Common myeloid progenitor, CD34-positive (primary cell): Measurements from ENCODE around the gene PDYN.

ENCODE experiments used
- CTCF ChIA-PET: fragments of 350-600 bp; sonication (Branson Sonifier 250); formaldehyde crosslinking; loops from one replicate; lab custom pipeline; 2021; ENCODE audit warnings: antibody characterized with exemption; lab: Charles Lee
- POLR2A ChIA-PET: fragments of 350-600 bp; sonication (Branson Sonifier 250); formaldehyde crosslinking; loops from one replicate; lab custom pipeline; 2021; ENCODE audit warnings: antibody characterized with exemption; lab: Charles Lee
- DNase-seq, 3 donors: peaks; one replicate each; pipeline versions ENCODE4 v3.0.0 to v3.0.0-alpha.2; 2013
- H3K27ac ChIP-seq, 2 experiments: 1 replicate in 1 of 2; 2 replicates in 1 of 2; pipeline ENCODE4 v1.7.0; 2013; ENCODE audit warnings: inconsistent platforms in 2 of 2, low read length in 2 of 2, mild to moderate bottlenecking in 2 of 2, low read depth in 1 of 2, moderate library complexity in 1 of 2; ENCODE audit not compliant: severe bottlenecking in 2 of 2, insufficient read depth in 1 of 2, poor library complexity in 1 of 2
- H3K27me3 ChIP-seq, 5 experiments: replicated peaks in 2 of 5; 1 replicate in 3 of 5; 2 replicates in 2 of 5; pipeline versions ENCODE4 v1.6.1 to v1.7.0; 2013; ENCODE audit warnings: low read length in 4 of 5, mild to moderate bottlenecking in 2 of 5, moderate library complexity in 2 of 5, inconsistent platforms in 1 of 5; ENCODE audit not compliant: insufficient read depth in 5 of 5, control insufficient read depth in 4 of 5
- H3K36me3 ChIP-seq, 4 experiments: 1 replicate in 2 of 4; 2 replicates in 2 of 4; pipeline versions ENCODE4 v1.6.1 to v1.7.0; 2013; ENCODE audit warnings: low read length in 3 of 4, control low read depth in 1 of 4, mild to moderate bottlenecking in 1 of 4; ENCODE audit not compliant: control insufficient read depth in 4 of 4, insufficient read depth in 4 of 4
- H3K4me1 ChIP-seq, 4 experiments: 1 replicate in 3 of 4; 2 replicates in 1 of 4; pipeline versions ENCODE4 v1.6.1 to v1.7.1; 2013; ENCODE audit warnings: low read length in 3 of 4, mild to moderate bottlenecking in 3 of 4, control low read depth in 1 of 4, inconsistent platforms in 1 of 4, moderate library complexity in 1 of 4; ENCODE audit not compliant: control insufficient read depth in 4 of 4, insufficient read depth in 4 of 4; ENCODE audit errors: control extremely low read depth in 1 of 4
- H3K4me3 ChIP-seq, 7 experiments: 1 replicate in 4 of 7; 2 replicates in 3 of 7; pipeline versions ENCODE4 v1.5.1 to v1.7.0; 2013; ENCODE audit warnings: mild to moderate bottlenecking in 7 of 7, low read length in 6 of 7, moderate library complexity in 6 of 7, inconsistent platforms in 2 of 7, low read depth in 2 of 7, control low read depth in 1 of 7; ENCODE audit not compliant: insufficient read depth in 4 of 7, control insufficient read depth in 1 of 7; ENCODE audit errors: extremely low read depth in 1 of 7
- H3K9me3 ChIP-seq, 5 experiments: 1 replicate in 4 of 5; 2 replicates in 1 of 5; pipeline versions ENCODE4 v1.6.1 to v1.7.1; 2013; ENCODE audit warnings: low read length in 4 of 5, mild to moderate bottlenecking in 2 of 5, inconsistent platforms in 1 of 5, low read depth in 1 of 5, moderate library complexity in 1 of 5; ENCODE audit not compliant: control insufficient read depth in 4 of 5, insufficient read depth in 2 of 5; ENCODE audit errors: control extremely low read depth in 1 of 5
- WGBS: methylation state at CpG from one replicate; pipeline ENCODE4 v1.1.5; 2013; ENCODE audit not compliant: insufficient coverage; 5-methylcytosine and 5-hydroxymethylcytosine counted together

PDYN gene

DNA sequence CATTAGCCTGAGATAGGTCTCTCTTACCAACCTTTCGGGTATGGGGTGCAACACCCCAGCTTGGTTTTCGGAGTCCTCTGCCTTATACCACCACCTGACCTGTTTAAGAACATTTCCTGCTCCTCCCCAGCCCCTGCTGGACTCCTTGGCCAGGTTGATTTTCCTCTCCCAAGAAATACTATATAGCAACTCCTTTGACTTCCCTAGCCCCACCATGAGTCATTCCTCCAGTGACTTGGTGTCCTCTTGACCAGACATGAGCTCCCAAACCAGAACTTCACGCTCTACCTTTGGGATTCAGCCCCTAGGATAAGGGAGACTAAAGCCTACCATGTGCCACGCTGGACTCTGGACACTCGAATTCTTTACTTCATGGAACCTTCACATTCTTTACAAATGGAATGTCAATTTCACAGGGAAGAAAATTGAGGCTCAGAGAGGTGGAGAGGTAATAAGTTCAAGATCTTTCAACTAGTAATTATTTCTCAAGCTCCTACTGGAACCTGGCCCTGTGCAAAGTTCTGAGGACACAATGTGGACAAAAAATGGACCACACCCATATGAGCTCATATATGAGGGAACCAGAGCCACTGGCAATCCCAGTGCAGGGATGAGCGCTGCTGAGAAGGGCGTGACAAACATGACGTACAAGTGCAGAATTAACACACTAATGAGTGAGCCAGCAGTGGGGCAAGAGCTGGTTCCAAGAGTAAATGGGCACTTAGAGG is 50.4 kb downstream of the PDYN start:
- WGBS, result 98% methylated on average over 6 of the region's 8 CpGs
- peaks cover 0 to 4% (median 2%) of the 10 kb centered on the region in 4 experiments for H3K36me3 ChIP-seq
- no peak overlapping the region for H3K4me3 ChIP-seq
- POLR2A ChIA-PET, result interaction anchor here (0.6 kb wide), 1 partner anchor 207 kb away, joined by 3 read pairs; no protein-coding TSS in a partner anchor
- no peaks in the 10 kb centered on the region for H3K9me3 ChIP-seq
- H3K27me3 ChIP-seq, result peaks cover 4 to 48% (median 20%) of the 10 kb centered on the region in 5 experiments
- H3K4me1 ChIP-seq, result peaks cover 0 to 25% (median 7%) of the 10 kb centered on the region in 4 experiments
- no peak for DNase-seq
- CTCF ChIA-PET, result no interaction called here
- no peak overlapping the region for H3K27ac ChIP-seq

DNA sequence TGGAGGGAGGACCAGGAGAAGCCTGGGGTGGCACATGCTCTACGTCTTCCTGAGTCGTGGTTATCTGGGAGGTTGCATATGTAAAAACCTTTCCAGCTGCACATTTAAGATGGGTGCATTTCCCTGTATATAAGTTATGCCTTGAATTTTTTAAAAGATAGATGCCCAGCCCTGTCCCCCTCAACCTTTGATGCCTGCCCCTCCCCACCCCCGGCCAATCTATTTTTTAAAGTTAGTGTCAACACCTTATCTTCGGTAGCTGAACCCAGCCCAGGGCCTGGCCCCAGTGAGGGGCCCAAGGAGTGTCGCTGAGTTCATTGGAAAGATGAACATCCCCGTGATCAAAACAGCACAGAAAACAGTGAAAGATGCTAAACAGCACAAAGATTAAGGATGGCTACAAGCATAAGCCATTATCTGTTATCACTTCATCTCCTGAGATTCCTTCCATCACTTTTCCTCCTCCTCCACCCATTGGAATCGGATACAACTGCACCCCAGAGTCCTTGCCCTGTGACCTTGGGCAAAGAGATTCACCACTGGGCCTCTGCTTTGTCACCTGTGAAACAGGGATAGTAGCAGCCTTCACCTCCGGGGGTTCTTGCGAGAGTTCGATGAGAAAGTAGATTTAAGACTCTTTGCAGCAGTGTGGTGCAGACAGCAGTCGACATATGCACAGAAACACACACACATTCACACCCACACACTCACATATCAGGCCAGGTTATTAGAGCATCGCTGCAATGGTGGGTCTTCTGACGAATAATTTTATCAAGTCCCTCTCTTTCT is 51.2 kb downstream of the PDYN start:
- Histone ChIP-seq H3K36me3 (peaks cover 0 to 5% (median 2%) of the 10 kb centered on the region in 4 experiments), H3K9me3 (no peaks in the 10 kb centered on the region), H3K27me3 (peaks cover 4 to 45% (median 16%) of the 10 kb centered on the region in 5 experiments), H3K27ac (no peak overlapping the region), H3K4me1 (peaks cover 0 to 25% (median 7%) of the 10 kb centered on the region in 4 experiments), H3K4me3 (no peak overlapping the region)
- DNase-seq, result no peak
- CTCF ChIA-PET, result no interaction called here
- POLR2A ChIA-PET, result no interaction called here
- WGBS, result 87% methylated on average over 13 of the region's 13 CpGs

DNA sequence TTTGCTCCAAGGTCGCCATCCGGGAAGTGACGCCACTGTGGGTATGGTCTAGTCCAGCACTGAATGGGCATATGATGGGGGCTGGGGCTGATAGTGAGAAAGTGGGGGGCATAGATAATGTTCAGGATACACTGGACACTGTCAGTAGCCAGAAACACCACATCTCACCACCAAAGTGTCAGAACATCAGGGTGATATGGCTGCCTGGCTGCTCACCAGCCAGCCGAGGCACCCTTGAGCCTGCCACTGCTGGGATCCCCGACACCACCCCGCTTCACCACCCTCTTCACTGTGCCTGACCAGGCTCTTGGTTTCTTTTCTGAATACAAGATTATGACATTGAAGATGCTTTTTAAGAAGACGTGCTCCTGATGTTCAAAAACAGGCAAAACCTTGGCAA is 51.8 kb downstream of the PDYN start:
- 97% methylated on average over 3 of the region's 7 CpGs for WGBS
- CTCF ChIA-PET, result no interaction called here
- H3K4me3 ChIP-seq, result no peak overlapping the region
- H3K9me3 ChIP-seq, result no peaks in the 10 kb centered on the region
- POLR2A ChIA-PET, result no interaction called here
- no peak overlapping the region for H3K27ac ChIP-seq
- H3K36me3 ChIP-seq, result peaks cover 0 to 11% (median 2%) of the 10 kb centered on the region in 4 experiments
- DNase-seq, result no peak
- peaks cover 0 to 22% (median 5%) of the 10 kb centered on the region in 4 experiments for H3K4me1 ChIP-seq
- peaks cover 4 to 39% (median 10%) of the 10 kb centered on the region in 5 experiments for H3K27me3 ChIP-seq

DNA sequence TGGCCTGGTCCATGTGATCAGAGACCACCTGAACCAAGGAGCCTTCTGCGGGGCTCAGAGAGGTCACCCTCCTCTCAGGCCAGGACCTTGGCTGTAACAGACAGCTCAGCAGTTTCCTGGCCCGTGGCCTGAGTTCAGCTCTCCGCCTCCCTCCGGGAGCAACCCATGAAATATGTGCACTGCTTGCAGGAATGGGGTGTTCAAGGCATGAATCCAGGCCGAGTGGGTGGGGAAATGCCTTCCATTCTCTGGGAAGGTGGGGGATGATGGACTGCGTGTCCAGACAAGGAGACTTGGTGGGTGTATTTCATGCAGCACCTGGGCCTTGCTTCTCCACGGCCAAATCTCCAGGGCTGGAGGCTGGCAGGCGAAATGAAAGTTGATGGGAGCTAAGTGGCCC is 52.6 kb downstream of the PDYN start:
- POLR2A ChIA-PET, result no interaction called here
- CTCF ChIA-PET, result no interaction called here
- Histone ChIP-seq H3K36me3 (peaks cover 0 to 15% (median 4%) of the 10 kb centered on the region in 4 experiments), H3K4me1 (peaks cover 0 to 15% (median 0%) of the 10 kb centered on the region in 4 experiments), H3K9me3 (no peaks in the 10 kb centered on the region), H3K27me3 (peaks cover 0 to 31% (median 4%) of the 10 kb centered on the region in 5 experiments), H3K4me3 (no peak overlapping the region), H3K27ac (no peak overlapping the region)
- 94% methylated on average over 8 of the region's 8 CpGs for WGBS
- DNase-seq, result no peak

DNA sequence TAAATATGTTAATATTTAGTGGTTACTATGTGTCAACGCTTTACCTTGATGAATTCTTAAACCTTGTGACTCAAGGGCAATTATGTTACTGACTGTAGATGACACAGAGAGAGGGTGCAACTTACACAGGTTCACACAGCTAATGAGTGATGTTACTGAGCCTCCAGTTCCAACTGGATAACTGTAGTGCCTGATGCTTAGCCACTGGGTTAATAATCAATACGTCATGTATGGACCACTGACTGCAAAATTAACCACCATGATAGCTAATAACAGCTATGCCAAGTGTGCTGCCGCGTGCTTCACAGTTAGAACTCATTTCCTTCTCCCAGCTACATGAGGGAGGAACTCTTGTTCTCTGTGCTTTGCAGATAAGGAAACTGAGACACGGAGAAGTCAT is 53.3 kb downstream of the PDYN start:
- Histone ChIP-seq H3K27me3 (peaks cover 0 to 24% (median 4%) of the 10 kb centered on the region in 5 experiments), H3K36me3 (peaks cover 0 to 18% (median 4%) of the 10 kb centered on the region in 4 experiments), H3K4me1 (peaks cover 0 to 8% (median 0%) of the 10 kb centered on the region in 4 experiments), H3K27ac (no peak overlapping the region), H3K4me3 (no peak overlapping the region), H3K9me3 (no peaks in the 10 kb centered on the region)
- CTCF ChIA-PET, result interaction anchor here (1.4 kb wide), 1 partner anchor 24 kb away, joined by 4 read pairs; no protein-coding TSS in a partner anchor
- WGBS, result 94% methylated on average over 4 of the region's 5 CpGs
- no peak for DNase-seq
- POLR2A ChIA-PET, result no interaction called here

DNA sequence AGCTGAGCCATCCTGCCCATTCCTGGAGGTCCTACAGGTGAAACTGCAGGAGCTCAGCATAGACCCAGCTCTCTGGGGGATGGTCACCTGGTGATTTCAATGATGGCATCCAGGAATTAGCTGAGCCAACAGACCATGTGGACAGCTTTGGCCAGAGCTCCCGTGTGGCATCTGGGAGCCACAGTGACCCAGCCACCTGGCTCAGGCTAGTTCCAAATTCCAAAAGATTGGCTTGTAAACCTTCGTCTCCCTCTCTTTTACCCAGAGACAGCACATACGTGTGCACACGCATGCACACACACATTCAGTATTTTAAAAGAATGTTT is 54.6 kb downstream of the PDYN start:
- ChIA-PET CTCF (interaction anchor here (1.1 to 1.4 kb wide), 2 partner anchors 10 to 26 kb away, joined by 3 to 4 read pairs; no protein-coding TSS in a partner anchor), POLR2A (no interaction called here)
- Histone ChIP-seq H3K4me3 (no peak overlapping the region), H3K36me3 (peaks cover 0 to 26% (median 9%) of the 10 kb centered on the region in 4 experiments), H3K9me3 (no peaks in the 10 kb centered on the region), H3K27me3 (peaks cover 0 to 11% (median 4%) of the 10 kb centered on the region in 5 experiments), H3K27ac (no peak overlapping the region), H3K4me1 (no peaks in the 10 kb centered on the region)
- WGBS, result 96% methylated on average over 2 of the region's 4 CpGs
- no peak for DNase-seq
